HG02840 (cell line): ENCODE data around the gene PDIA5.

Experiments
- ATAC-seq: cut with Tn5 transposase; IDR thresholded peaks from one replicate; pipeline ENCODE4 v1.9.1; 2021; ENCODE audit warnings: mild to moderate bottlenecking, moderate library complexity, moderate number of reproducible peaks; ENCODE audit not compliant: unreplicated experiment, low FRiP score

PDIA5 gene

DNA sequence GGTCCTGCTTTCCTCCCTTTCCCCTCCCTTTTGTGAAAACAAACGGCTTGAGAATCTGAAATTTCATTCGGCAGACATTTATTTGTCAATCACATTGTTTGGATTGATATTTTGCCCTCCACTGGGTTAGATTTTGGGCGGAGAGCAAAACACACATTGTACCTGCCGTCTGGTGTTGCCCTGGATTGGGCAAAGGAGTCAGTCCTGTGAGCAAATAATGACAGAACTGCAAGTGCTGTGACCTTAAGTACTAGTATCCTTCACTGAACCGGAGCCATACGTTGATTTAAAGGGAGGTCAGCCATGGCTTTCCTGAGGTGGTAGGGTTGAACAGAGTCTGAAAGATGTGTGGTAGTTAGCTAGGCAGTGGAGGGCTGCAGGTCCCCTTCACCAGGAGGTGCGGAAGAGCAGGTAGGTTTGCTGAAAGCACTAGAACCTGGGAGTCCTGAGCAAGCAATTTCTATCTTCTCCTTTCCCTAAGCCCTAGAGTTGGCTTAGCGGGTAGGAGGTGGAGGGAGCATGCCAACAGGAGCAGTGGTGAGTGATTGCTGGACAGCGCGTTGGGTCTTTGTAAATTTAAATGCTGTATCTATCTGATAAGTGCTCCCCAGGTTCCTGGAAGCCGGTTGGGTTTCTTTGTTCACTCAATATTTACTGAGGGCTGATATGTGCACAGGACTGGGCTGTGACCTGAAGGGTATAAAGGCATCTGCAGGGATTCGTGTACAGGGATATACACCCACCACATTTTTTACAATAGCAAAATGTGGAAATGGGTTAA, 2.0 kb downstream of the PDIA5 start:
- no peak for ATAC-seq

GRCh38 chr3:123070510-123070909, 3.7 kb downstream of the PDIA5 start:
- no peak for ATAC-seq

- no peak for ATAC-seq
Measured at GRCh38 chr3:123071146-123071545, 4.3 kb downstream of the PDIA5 start.

DNA sequence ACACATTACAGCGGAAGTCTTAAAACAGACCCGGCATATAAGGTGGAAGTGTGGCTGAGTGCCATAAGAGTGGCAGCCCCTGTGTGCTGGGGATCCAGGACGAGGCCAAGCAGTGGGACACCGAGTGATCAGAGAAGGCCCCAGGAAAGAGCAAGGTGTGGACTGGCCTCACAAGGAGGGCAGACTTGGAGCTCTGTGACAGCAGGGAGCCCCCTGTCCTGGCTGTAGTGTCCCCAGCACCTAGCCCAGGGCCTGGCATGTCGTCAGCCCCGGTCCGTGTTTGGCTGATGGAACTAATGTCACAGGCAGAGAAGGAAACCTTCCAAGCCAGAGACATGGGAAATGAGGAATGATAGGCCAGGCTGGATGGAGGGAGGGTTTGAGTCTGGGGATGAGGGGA, 4.8 kb downstream of the PDIA5 start:
- ATAC-seq, result no peak

- ATAC-seq, result no peak
Measured at GRCh38 chr3:123072152-123072551, 5.3 kb downstream of the PDIA5 start.

- ATAC-seq, result no peak
Measured at GRCh38 chr3:123072564-123072963, 5.7 kb downstream of the PDIA5 start.

DNA sequence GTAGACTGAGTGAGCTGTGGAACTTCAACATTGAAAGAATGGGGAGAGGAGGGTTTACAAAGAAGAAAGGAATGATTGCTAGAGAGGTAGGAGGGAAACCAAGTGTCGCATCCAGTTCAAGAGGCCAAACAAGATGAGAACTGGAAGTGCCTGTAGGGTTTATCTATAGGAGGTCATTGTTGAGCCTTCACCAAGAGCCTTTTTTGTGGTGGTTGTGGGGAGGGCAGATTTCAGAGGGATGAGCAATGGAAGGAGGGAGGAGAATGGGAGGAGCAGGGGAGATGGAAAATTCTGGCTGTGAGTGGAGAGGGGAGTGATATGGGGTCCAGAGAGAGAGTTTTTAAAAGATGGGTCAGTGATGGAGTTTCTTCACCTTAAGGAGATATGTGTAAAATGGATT, 8.5 kb downstream of the PDIA5 start:
- no peak for ATAC-seq

DNA sequence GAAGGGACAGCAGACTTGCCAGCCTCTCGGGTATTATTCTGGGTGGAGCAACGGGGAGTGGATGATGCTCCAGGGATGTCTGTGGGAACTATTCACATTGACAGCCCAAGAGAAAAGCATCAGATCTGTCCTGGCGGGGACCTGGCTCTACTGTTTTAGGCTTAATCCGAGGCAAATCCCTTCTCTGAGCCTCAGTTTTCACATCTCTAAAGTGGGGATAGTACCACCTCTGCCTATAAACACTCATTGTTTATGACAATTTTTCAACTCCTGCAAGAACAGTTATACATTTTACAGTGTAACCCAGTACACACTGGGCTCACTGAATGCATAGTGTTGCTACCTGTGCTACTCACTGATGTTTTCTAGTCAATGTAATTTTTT, 9.3 kb downstream of the PDIA5 start:
- ATAC-seq, result no peak

GRCh38 chr3:123076496-123077418, 9.9 kb downstream of the PDIA5 start:
- no peak for ATAC-seq

GRCh38 chr3:123078101-123078500, 11.3 kb downstream of the PDIA5 start:
- no peak for ATAC-seq

- no peak for ATAC-seq
Measured at GRCh38 chr3:123080864-123081562, 14.2 kb downstream of the PDIA5 start.

GRCh38 chr3:123081718-123082369, 15.0 kb downstream of the PDIA5 start:
- ATAC-seq, result no peak

GRCh38 chr3:123082370-123083065, 15.7 kb downstream of the PDIA5 start:
- no peak for ATAC-seq

DNA sequence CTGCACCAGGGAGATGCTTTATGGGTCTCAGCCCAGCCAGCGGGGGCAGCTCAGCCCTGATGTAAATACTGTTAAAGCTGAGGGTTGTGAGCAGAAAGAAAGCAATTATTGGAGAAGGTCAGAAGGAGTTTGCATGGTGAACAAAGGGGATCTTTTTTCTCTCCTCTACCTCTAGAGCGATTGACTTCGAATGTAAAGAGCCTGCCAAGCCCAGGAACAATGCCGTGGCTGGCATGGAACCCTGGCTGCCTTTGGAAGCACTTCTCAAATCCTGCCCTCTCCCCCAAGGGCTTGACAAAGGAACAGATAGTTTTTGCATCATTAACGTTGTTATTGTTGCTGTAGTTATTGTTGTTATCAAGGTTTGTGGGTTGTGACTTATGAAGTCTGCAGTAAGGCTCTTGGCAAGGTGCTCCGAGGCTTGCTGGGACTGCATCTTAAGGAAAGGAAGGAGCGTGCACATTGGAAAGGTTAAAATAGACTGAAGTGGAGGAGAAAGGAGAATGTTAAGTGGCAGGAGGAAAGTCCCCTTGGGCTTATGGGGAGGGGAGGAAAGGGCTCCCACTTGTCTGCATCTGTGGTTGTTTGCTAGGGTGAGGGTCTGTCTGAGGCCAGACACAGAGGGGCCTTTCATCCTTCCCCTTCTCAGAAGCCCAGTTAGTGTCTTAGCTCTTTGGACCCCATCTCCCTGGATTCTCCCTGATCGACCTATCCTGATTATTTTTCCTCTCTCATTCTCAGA, 16.7 kb downstream of the PDIA5 start:
- ATAC-seq, result no peak

GRCh38 chr3:123084192-123084591, 17.4 kb downstream of the PDIA5 start:
- no peak for ATAC-seq

GRCh38 chr3:123084738-123085237, 18.0 kb downstream of the PDIA5 start:
- ATAC-seq, result no peak

DNA sequence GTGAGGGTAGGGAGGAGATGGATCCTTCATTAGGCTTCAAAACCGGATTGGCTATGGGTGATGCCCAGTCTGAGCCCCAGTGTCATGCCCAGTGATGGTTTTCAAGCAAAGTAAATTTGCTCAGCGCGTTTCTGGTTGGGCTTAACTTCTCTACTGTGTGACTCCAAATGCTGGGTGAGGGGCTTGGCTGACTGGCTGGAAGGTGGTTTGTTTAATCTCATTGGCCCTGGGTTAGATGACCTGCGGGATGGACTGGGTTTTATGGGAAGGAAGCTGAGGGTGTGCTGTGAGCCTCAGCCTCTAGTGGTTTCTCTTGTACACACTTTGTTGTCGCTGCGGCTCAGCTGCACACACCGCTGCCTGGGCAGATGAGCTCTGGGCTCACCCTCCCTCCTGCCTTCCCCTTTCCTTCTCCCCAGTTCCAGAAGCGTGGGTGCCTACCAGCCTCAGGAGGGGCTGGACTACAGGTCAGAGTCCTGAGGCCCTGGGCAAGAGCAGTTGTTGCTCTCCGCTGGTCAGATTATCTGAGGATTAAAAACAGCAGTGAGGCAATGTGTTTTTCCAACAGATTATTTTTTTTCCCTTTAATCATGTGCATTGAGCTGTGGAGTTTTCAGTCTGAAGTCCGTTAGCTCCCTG, 18.6 kb downstream of the PDIA5 start:
- ATAC-seq, result no peak

GRCh38 chr3:123085932-123086627, 19.3 kb downstream of the PDIA5 start:
- ATAC-seq, result no peak
